ENCODE measurements around the gene CRTAC1.
"Not testable (repeated sequence)": the region's sequence is repeated elsewhere in the genome, so short reads cannot be mapped to it uniquely, and the experiment has no call there.

CRTAC1 gene

GRCh38 chr10:97842656-97843280 lies 187.7 kb downstream of the CRTAC1 start:
- DNase-seq (ENCODE audit: low read depth in 2 of 2): no peak

DNA sequence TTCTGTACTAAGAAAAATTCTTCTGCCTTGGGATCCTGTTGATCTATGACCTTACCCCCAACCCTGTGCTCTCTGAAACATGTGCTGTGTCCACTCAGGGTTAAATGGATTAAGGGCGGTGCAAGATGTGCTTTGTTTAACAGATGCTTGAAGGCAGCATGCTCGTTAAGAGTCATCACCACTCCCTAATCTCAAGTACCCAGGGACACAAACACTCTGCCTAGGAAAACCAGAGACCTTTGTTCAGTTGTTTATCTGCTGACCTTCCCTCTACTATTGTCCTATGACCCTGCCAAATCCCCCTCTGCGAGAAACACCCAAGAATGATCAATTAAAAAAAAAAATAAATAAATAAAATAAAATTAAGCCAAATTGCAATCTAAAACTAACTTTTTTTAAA lies 188.3 kb downstream of the CRTAC1 start:
- not testable (repeated sequence) for DNase-seq (ENCODE audit: low read depth in 2 of 2)

DNA sequence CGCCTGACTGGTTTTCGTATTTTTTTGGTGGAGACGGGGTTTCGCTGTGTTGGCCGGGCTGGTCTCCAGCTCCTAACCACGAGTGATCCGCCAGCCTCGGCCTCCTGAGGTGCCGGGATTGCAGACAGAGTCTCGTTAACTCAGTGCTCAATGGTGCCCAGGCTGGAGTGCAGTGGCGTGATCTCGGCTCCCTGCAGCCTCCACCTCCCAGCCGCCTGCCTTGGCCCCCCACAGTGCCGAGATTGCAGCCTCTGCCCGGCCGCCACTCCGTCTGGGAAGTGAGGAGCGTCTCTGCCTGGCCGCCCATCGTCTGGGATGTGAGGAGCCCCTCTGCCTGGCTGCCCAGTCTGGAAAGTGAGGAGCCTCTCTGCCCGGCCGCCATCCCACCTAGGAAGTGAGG lies 189.3 kb downstream of the CRTAC1 start:
- DNase-seq (ENCODE audit: low read depth in 2 of 2): not testable (repeated sequence)

GRCh38 chr10:97838091-97838490 lies 192.3 kb downstream of the CRTAC1 start:
- no peak for DNase-seq (ENCODE audit: low read depth in 2 of 2)

- no peak for DNase-seq (ENCODE audit: low read depth in 2 of 2)
These were observed 194.0 kb downstream of the CRTAC1 start for GRCh38 chr10:97836446-97836845.

GRCh38 chr10:97831259-97831658 lies 199.2 kb downstream of the CRTAC1 start:
- no peak for DNase-seq (ENCODE audit: low read depth in 2 of 2)

DNA sequence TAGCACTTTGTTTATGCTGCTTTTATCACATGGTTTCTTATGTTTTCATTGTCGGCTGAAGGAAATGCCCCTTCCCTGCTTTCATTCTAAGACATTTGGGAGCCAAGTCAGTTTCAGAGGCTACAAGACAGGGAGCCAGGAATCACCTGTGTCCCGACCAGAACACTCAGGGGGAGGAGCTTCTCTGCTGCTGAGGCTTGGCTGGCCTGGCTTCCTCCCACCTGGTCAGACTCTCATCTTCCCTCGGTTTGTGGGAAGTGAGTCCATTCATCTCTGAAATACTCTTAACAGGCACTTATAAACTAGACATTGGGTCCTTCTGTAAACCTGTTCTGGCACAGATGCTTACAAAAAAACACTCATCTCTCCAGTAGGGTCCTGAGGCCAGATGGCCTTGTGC lies 200.4 kb downstream of the CRTAC1 start:
- DNase-seq (ENCODE audit: low read depth in 2 of 2): no peak

GRCh38 chr10:97828721-97829120 lies 201.7 kb downstream of the CRTAC1 start:
- no peak for DNase-seq (ENCODE audit: low read depth in 2 of 2)

GRCh38 chr10:97827702-97828291 lies 202.6 kb downstream of the CRTAC1 start:
- DNase-seq (ENCODE audit: low read depth in 2 of 2): no peak

DNA sequence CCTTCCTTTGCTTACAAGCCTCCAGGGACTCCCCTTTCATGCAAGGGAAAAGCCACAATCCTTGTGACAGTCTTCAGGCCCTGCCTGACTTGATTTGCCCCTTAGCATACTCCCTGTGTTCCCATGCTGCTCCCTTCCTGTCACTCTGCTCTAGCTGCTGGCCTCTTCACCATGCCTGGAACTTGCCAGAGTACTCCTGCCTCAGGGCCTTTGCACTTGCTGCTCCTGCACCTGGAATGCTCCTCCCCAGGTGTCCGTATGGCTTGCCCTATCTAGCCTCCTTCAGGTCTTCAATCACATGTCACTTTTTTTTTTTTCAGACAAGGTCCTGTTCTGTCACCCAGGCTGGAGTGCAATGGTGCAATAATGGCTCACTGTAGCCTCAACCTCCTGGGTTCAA lies 203.5 kb downstream of the CRTAC1 start:
- DNase-seq (ENCODE audit: low read depth in 2 of 2): no peak

DNA sequence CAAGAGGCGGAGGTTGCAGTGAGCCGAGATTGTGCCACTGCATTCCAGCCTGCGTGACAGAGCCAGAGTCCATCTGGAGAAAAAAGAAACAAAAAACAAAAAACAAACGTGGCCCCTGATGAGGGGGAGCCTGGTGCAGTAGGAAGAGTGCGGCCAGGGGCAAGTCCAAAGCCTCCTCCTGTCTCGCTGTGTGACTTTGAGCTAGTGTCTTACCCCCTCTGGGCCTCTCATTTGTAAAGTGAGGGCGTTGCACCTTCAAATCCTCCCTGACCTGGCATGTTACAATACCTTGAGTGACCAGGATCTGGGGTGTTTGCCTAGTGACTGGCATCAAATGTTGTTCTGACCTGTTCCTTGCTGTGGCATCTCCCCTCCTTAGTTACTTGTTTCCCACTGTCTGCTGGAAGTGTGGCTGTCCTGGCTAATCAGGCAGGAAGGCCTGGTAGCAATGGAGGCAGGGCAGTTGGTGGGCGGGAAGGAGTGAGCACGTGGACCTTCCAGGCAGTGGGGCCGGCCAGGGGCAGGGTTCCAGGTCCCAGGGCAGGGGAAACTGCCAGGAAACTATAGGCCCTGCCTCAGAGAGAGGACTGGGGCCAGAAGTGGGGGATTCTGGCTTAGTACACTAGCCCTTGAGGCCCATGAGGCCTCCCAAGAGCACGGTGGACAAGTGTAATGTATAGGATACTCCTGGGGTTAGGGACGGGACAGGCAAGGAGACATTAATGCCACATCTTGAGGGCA lies 205.2 kb downstream of the CRTAC1 start:
- no peak for DNase-seq (ENCODE audit: low read depth in 2 of 2)

- DNase-seq (ENCODE audit: low read depth in 2 of 2): no peak
These were observed 206.7 kb downstream of the CRTAC1 start for GRCh38 chr10:97823734-97824133.

GRCh38 chr10:97822261-97822687 lies 208.1 kb downstream of the CRTAC1 start:
- no peak for DNase-seq (ENCODE audit: low read depth in 2 of 2)

DNA sequence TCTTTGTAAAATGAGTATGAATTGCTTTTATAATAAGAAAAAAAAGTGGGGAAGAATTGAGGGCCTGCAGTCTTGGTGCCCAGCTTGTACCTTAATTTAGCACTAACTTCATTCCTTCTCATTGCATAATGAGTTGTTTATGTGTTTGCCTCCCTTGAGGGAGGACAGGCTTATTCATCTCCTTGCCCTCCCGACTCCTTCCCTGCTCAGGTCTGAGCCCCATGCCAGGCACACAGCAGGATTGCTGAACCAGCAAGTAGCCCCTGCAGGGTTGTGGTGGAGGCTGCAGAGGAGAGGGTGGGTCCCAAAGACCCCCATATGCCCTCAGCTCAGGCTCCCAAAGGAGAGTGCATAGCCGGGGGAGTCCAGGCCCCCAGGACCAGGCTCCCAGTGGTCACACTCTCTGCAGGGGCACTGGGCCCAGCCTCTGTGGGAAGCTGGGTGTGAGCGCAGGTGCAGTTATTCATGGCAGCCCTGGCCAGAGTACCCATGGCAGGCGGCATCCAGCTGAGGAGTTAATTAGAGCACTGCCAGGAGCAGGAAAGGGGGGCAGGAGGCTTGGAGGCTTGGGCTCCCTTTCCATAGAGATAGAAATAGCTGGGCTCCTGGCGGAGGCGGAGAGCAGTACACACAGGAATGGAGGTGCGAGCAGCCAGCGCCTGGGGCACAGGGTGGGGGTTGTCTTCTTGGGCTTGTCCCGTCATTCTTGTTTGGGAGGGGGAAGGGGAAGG lies 208.9 kb downstream of the CRTAC1 start:
- DNase-seq (ENCODE audit: low read depth in 2 of 2): no peak

GRCh38 chr10:97820096-97820704 lies 210.2 kb downstream of the CRTAC1 start:
- no peak for DNase-seq (ENCODE audit: low read depth in 2 of 2)

DNA sequence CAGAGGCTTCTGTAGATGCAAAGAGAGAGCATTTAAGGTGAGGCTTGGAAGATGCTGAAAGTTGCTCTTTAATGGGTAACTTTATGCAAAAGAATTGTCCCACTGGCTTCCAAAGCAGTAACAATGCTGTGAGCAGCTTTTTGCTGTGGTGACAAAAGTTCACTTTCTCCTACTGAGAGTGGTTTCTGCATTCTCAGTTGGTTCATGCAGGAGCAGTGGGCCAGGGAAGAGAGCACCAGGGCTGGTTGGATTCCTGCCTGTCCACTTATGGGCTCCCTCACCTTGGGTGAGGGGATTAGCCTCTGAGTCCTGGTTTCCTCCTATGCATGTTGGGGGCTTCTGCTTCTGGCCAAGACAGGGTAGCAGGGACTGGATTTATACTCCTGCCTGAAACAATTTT lies 211.8 kb downstream of the CRTAC1 start:
- no peak for DNase-seq (ENCODE audit: low read depth in 2 of 2)

DNA sequence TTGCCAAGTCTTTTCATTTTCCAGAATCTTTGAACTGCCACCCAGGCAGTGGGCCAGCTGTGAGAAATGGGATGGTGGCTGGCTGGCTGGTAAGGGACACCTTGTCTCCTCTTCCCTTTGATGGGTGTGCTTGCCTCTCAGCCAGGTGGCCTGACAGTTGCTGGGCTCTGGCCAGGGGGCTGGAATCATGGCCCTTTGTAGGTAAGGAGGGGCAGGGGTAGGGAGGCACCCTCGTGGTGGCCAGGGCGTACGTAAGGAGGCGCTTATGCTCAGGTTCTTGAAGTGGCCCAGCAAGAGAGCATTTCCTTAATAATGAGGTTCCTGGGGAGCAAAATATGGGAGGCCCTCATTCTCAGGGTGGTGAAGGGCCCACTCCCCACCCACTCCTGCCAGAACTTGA lies 213.8 kb downstream of the CRTAC1 start:
- DNase-seq (ENCODE audit: low read depth in 2 of 2): no peak

Data from fibroblast of skin of left biceps (primary cell).